H1 (cell line): ENCODE results near the gene NIFK. TPM values are rescaled to one million over a fixed set of nuclear protein-coding genes. Genes with fewer than 3 reads are reported as not detected.

ENCODE experiments used
- CBX8 ChIP-seq: fragments of 300-800, 300-1000 bp; sonication (generic); IDR thresholded peaks from 2 replicates; pipeline ENCODE4 v1.7.1; 2016; ENCODE audit warnings: low read depth, low read length, borderline replicate concordance
- CHD2 ChIP-seq: IDR thresholded peaks from 2 replicates; pipeline ENCODE4 v1.6.1; 2012; ENCODE audit warnings: low read length, improper control_type of control experiment
- CREB1 ChIP-seq: IDR thresholded peaks from 2 replicates; pipeline ENCODE4 v1.6.1; 2012; ENCODE audit warnings: inconsistent platforms
- CTBP2 ChIP-seq: IDR thresholded peaks from 2 replicates; pipeline ENCODE4 v1.7.0; 2011; ENCODE audit warnings: borderline replicate concordance, mild to moderate bottlenecking, moderate library complexity, mixed read lengths, low read length; ENCODE audit not compliant: insufficient read depth, insufficient read length
- GABPA ChIP-seq: IDR thresholded peaks from 2 replicates; pipeline ENCODE4 v1.6.1; 2011; ENCODE audit warnings: mild to moderate bottlenecking, low read length, moderate library complexity, borderline replicate concordance; ENCODE audit not compliant: insufficient read depth
- KDM5A ChIP-seq: fragments of 200-600 bp; IDR thresholded peaks from 2 replicates; pipeline ENCODE4 v1.7.1; 2012; ENCODE audit warnings: mild to moderate bottlenecking, low read length, inconsistent platforms, mixed read lengths
- MAX ChIP-seq: IDR thresholded peaks from 2 replicates; pipeline ENCODE4 v1.6.1; 2012; ENCODE audit warnings: inconsistent platforms
- NRF1 ChIP-seq: IDR thresholded peaks from 2 replicates; pipeline ENCODE4 v1.6.1; 2011; ENCODE audit warnings: mild to moderate bottlenecking, low read depth, low read length, improper control_type of control experiment
- POU5F1 ChIP-seq: IDR thresholded peaks from 2 replicates; pipeline ENCODE4 v1.6.1; 2011; ENCODE audit warnings: low read depth, mild to moderate bottlenecking, low read length, moderate library complexity
- RBBP5 ChIP-seq: IDR thresholded peaks from 2 replicates; pipeline ENCODE4 v1.7.1; 2012; ENCODE audit warnings: low read depth, mild to moderate bottlenecking, inconsistent platforms, low read length, moderate library complexity, borderline replicate concordance
- RFX5 ChIP-seq: IDR thresholded peaks from 2 replicates; pipeline ENCODE4 v1.6.1; 2011; ENCODE audit warnings: low read depth, low read length, improper control_type of control experiment, borderline replicate concordance
- RXRA ChIP-seq: IDR thresholded peaks from 2 replicates; pipeline ENCODE4 v1.6.1; 2011; ENCODE audit warnings: low read depth, mild to moderate bottlenecking, low read length, moderate library complexity; ENCODE audit not compliant: insufficient read depth
- SAP30 ChIP-seq: fragments of 300-600 bp; sonication (generic); IDR thresholded peaks from 2 replicates; pipeline ENCODE4 v1.7.1; 2012; ENCODE audit warnings: low read length, moderate library complexity, mild to moderate bottlenecking, inconsistent platforms; ENCODE audit not compliant: insufficient read depth, insufficient replicate concordance
- SIRT6 ChIP-seq: IDR thresholded peaks from one replicate; pipeline ENCODE4 v1.7.1; 2012; ENCODE audit warnings: low read length, inconsistent platforms
- SP1 ChIP-seq: IDR thresholded peaks from 2 replicates; pipeline ENCODE4 v1.6.1; 2011; ENCODE audit warnings: low read depth, low read length
- SRF ChIP-seq: IDR thresholded peaks from 2 replicates; pipeline ENCODE4 v1.6.1; 2011; ENCODE audit warnings: mild to moderate bottlenecking, low read depth, low read length, moderate library complexity
- SUZ12 ChIP-seq: fragments of 200-600 bp; sonication (generic); IDR thresholded peaks from 2 replicates; pipeline ENCODE4 v1.6.1; 2012; ENCODE audit warnings: mild to moderate bottlenecking, inconsistent platforms, low read length, moderate library complexity, mixed read lengths
- TCF12 ChIP-seq: IDR thresholded peaks from 2 replicates; pipeline ENCODE4 v1.6.1; 2011; ENCODE audit warnings: low read depth, mild to moderate bottlenecking, low read length
- YY1 ChIP-seq: IDR thresholded peaks from 2 replicates; pipeline ENCODE4 v1.6.1; 2011; ENCODE audit warnings: low read depth, mild to moderate bottlenecking, low read length
- ZNF274 ChIP-seq: IDR thresholded peaks from 2 replicates; pipeline ENCODE4 v1.7.0; 2012; ENCODE audit warnings: low read length, borderline replicate concordance; ENCODE audit errors: extremely low read depth
- polyA plus RNA-seq, 7 experiments: library from polyadenylated mRNA; depleted of rRNA in 3 of 7; stranded (reverse) in 5 of 7; unstranded in 2 of 7; fragments of >200 nt in 5 of 7; fragments of 200-250 nt in 2 of 7; gene quantifications; 1 replicate in 5 of 7; 2 replicates in 1 of 7; 4 replicates in 1 of 7; pipeline versions ENCODE4 v1.2.1 to v1.2.3, GENCODE V29; 2011 to 2013; ENCODE audit warnings: missing spikeins in 2 of 7, mixed read lengths in 2 of 7
- total RNA-seq: library from RNA; stranded (reverse); fragmentation: NEBNext Ultra II Directional; extraction: Animal tissue kit (Norgen Biotek cat#: 25700); gene quantifications from 2 replicates; pipeline ENCODE4 v1.2.1, GENCODE V29; 2021
- TF ChIP-seq, protein P1 (sequence below), 3 experiments: IDR thresholded peaks; 1 replicate in 2 of 3; 2 replicates in 1 of 3; pipeline versions ENCODE4 v1.5.1 to v1.6.1; 2011; ENCODE audit warnings: low read length in 3 of 3, mild to moderate bottlenecking in 3 of 3, inconsistent platforms in 2 of 3, low read depth in 1 of 3, moderate library complexity in 1 of 3; ENCODE audit not compliant: insufficient read depth in 1 of 3; ENCODE audit errors: control extremely low read depth in 1 of 3

Gene NIFK
- total and polyA plus RNA-seq, 2 of the 8 experiments (the other 6 are each of a cell fraction or from before 2014, with no cell fraction given): 24.4 to 117 TPM

GRCh38 chr2:121755237-121756111 is 18.8 kb upstream of the NIFK start, which contains the start of gene TSN (continued):
- TF ChIP-seq RBBP5: peak; percentile 99
- 0 out of 2 replicates have a peak, but pooled peaks have one; percentile 17 for TF ChIP-seq YY1
- TF ChIP-seq CHD2: no peak
- no peak for TF ChIP-seq SIRT6
- peak; percentile 82 for TF ChIP-seq SP1
- TF ChIP-seq SAP30: peak; percentile 67
- TF ChIP-seq RFX5: no peak
- no peak for TF ChIP-seq SUZ12
- no peak for TF ChIP-seq GABPA
- no peak for TF ChIP-seq CBX8
- no peak for TF ChIP-seq ZNF274
- TF ChIP-seq, protein P1, sequence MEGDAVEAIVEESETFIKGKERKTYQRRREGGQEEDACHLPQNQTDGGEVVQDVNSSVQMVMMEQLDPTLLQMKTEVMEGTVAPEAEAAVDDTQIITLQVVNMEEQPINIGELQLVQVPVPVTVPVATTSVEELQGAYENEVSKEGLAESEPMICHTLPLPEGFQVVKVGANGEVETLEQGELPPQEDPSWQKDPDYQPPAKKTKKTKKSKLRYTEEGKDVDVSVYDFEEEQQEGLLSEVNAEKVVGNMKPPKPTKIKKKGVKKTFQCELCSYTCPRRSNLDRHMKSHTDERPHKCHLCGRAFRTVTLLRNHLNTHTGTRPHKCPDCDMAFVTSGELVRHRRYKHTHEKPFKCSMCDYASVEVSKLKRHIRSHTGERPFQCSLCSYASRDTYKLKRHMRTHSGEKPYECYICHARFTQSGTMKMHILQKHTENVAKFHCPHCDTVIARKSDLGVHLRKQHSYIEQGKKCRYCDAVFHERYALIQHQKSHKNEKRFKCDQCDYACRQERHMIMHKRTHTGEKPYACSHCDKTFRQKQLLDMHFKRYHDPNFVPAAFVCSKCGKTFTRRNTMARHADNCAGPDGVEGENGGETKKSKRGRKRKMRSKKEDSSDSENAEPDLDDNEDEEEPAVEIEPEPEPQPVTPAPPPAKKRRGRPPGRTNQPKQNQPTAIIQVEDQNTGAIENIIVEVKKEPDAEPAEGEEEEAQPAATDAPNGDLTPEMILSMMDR (IDR thresholded peaks at IDR 0.05; ENCODE audit: control extremely low read depth in 1 of 3, insufficient read depth in 1 of 3, low read depth in 1 of 3, low read length in 3 of 3): peak in 1 of 3 experiments; percentile 11; a peak in 1 of 4 replicates
- TF ChIP-seq CREB1: peak; percentile 92
- no peak for TF ChIP-seq RXRA
- peak; percentile 91 for TF ChIP-seq SRF
- peak; percentile 96 for TF ChIP-seq KDM5A
- TF ChIP-seq MAX: peak; percentile 98
- no peak for TF ChIP-seq POU5F1
- TF ChIP-seq TCF12: no peak
- TF ChIP-seq CTBP2: no peak
- TF ChIP-seq NRF1: no peak
